Measurements from ENCODE around the gene SLC46A2.

Gene SLC46A2

GRCh38 chr9:112858005-112858404 lies 32.7 kb downstream of the SLC46A2 start:
- DNase-seq (ENCODE audit: low read depth) = no peak

GRCh38 chr9:112856843-112857242 lies 33.8 kb downstream of the SLC46A2 start:
- DNase-seq (ENCODE audit: low read depth) = no peak

GRCh38 chr9:112856200-112856599 lies 34.5 kb downstream of the SLC46A2 start:
- DNase-seq (ENCODE audit: low read depth) = no peak

- DNase-seq (ENCODE audit: low read depth) = no peak
Observed at GRCh38 chr9:112854657-112855056, 36.0 kb downstream of the SLC46A2 start.

- DNase-seq (ENCODE audit: low read depth) = no peak
Observed at GRCh38 chr9:112853882-112854585, 36.6 kb downstream of the SLC46A2 start.

GRCh38 chr9:112852741-112853504 lies 37.8 kb downstream of the SLC46A2 start:
- DNase-seq (ENCODE audit: low read depth) = no peak

- DNase-seq (ENCODE audit: low read depth) = no peak
Observed at GRCh38 chr9:112850840-112851239, 39.8 kb downstream of the SLC46A2 start.

GRCh38 chr9:112849363-112849922 lies 41.2 kb downstream of the SLC46A2 start:
- DNase-seq (ENCODE audit: low read depth) = no peak

GRCh38 chr9:112848316-112849151 lies 42.1 kb downstream of the SLC46A2 start:
- no peak for DNase-seq (ENCODE audit: low read depth)

GRCh38 chr9:112846528-112847488 lies 43.9 kb downstream of the SLC46A2 start:
- DNase-seq (ENCODE audit: low read depth) = no peak

- peak; percentile 62 for DNase-seq (ENCODE audit: low read depth)
Observed at GRCh38 chr9:112844771-112845542, 45.7 kb downstream of the SLC46A2 start.

- DNase-seq (ENCODE audit: low read depth) = no peak
Observed at GRCh38 chr9:112842555-112842954, 48.1 kb downstream of the SLC46A2 start.

- DNase-seq (ENCODE audit: low read depth) = no peak
Observed at GRCh38 chr9:112841261-112841660, 49.4 kb downstream of the SLC46A2 start.

GRCh38 chr9:112839331-112839730 lies 51.3 kb downstream of the SLC46A2 start:
- no peak for DNase-seq (ENCODE audit: low read depth)

- no peak for DNase-seq (ENCODE audit: low read depth)
Observed at GRCh38 chr9:112838342-112838741, 52.3 kb downstream of the SLC46A2 start.

- DNase-seq (ENCODE audit: low read depth) = no peak
Observed at GRCh38 chr9:112836394-112836793, 54.3 kb downstream of the SLC46A2 start.

GRCh38 chr9:112833081-112833480 lies 57.6 kb downstream of the SLC46A2 start:
- DNase-seq (ENCODE audit: low read depth) = no peak

- no peak for DNase-seq (ENCODE audit: low read depth)
Observed at GRCh38 chr9:112831969-112832368, 58.7 kb downstream of the SLC46A2 start.

GRCh38 chr9:112831281-112831851 lies 59.3 kb downstream of the SLC46A2 start:
- DNase-seq (ENCODE audit: low read depth) = no peak
